ENCODE measurements around the gene TMEM167B.

DNA sequence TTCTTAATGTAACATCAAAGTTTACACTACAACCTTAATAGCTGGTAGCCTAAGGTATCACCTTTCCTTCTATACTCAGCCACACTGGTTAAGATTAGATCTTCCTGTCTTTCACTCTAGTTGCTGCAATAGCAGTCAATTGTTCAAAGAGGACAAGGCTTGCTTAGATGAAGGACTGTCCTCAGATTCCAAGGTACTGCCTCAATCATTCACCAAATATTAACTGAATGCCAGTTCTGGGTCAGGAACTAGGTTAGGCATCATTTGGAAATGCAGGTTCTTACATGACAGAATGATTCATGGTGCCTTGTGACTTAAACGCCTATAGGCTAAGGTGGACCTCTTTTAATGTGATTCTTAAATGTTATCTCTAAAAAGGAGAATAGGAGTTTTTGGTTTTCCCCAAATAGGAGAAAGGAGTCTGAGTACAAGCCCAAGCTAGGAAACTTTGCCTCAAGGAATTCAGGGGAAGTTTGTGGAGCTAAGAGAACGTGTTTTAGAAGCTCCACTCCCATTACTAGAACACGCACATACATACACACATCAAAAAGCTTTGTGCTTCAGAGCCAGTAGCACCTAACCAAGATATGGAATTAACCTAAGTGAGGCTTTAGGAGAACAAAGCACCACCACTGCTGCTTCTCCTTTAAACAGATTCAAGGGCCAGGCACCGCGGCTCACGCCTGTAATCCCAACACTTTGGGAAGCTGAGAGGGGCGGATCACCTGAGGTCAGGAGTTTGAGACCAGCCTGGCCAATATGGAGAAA lies 40.2 kb upstream of the TMEM167B start:
- TF ChIP-seq ZNF416 (CRISPR knock-in tag; IDR thresholded peaks at IDR 0.05) (no peak), NFATC4 (CRISPR knock-in tag; IDR thresholded peaks at IDR 0.05) (no peak), NR3C1 (CRISPR knock-in tag; conservative IDR thresholded peaks at IDR 0.05; ENCODE audit: low read depth) (no peak)
- TF ChIP-seq, protein P1, sequence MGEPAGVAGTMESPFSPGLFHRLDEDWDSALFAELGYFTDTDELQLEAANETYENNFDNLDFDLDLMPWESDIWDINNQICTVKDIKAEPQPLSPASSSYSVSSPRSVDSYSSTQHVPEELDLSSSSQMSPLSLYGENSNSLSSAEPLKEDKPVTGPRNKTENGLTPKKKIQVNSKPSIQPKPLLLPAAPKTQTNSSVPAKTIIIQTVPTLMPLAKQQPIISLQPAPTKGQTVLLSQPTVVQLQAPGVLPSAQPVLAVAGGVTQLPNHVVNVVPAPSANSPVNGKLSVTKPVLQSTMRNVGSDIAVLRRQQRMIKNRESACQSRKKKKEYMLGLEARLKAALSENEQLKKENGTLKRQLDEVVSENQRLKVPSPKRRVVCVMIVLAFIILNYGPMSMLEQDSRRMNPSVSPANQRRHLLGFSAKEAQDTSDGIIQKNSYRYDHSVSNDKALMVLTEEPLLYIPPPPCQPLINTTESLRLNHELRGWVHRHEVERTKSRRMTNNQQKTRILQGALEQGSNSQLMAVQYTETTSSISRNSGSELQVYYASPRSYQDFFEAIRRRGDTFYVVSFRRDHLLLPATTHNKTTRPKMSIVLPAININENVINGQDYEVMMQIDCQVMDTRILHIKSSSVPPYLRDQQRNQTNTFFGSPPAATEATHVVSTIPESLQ (CRISPR knock-in tag; IDR thresholded peaks at IDR 0.05): no peak
- TF ChIP-seq, protein P2, sequence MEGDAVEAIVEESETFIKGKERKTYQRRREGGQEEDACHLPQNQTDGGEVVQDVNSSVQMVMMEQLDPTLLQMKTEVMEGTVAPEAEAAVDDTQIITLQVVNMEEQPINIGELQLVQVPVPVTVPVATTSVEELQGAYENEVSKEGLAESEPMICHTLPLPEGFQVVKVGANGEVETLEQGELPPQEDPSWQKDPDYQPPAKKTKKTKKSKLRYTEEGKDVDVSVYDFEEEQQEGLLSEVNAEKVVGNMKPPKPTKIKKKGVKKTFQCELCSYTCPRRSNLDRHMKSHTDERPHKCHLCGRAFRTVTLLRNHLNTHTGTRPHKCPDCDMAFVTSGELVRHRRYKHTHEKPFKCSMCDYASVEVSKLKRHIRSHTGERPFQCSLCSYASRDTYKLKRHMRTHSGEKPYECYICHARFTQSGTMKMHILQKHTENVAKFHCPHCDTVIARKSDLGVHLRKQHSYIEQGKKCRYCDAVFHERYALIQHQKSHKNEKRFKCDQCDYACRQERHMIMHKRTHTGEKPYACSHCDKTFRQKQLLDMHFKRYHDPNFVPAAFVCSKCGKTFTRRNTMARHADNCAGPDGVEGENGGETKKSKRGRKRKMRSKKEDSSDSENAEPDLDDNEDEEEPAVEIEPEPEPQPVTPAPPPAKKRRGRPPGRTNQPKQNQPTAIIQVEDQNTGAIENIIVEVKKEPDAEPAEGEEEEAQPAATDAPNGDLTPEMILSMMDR (IDR thresholded peaks at IDR 0.05): no peak
